ENCODE measurements around the gene TAS1R1.

The TAS1R1 gene

DNA sequence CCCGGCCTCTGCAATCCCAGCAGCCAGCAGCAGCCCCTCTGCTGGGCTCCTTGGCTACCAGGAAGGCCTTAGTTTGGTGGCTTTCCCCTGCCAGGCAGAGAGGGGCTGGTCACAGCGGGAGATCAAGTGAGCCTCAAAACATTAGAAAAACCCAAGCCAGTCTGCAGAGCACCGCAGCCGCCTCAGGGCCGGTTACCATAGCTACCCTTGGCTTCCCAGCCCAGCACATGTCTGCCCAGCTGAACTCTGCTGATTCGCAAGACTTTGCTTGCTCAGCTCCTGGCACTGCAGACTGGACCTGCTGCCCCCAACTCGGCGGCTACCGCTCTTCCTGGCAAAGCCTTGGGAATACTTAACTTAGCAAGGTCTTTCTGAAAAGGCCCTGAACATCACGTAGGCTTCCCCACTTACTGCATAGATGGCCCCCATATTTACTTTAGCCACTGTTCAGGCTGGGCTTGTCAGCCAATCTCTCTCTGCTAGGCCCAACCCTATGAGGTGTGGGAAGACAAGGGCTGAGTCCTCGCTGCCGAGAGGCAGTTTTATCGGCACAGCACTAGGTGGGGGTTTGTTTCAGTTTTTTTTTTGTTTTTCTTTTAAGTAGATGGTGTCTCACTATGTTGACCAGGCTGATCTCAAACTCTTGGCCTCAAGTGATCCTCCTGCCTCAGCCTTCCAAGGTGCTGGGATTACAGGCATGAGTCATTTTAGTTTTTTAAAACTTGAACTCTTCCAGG, 35.0 kb upstream of the TAS1R1 start:
- Histone ChIP-seq H3K4me3 (ENCODE audit: insufficient read depth, low read length, poor library complexity, severe bottlenecking) (no peak overlapping the region), H4K20me1 (ENCODE audit: low read depth, low read length) (no peaks in the 10 kb centered on the region), H3F3A (ENCODE audit: insufficient read depth) (no peaks in the 10 kb centered on the region), H3K4me2 (ENCODE audit: low read depth, low read length, poor library complexity, severe bottlenecking) (no peak overlapping the region), H3K36me3 (ENCODE audit: low read length) (no peaks in the 10 kb centered on the region), H3K9me3 (ENCODE audit: insufficient read depth, low read length) (no peaks in the 10 kb centered on the region), H3K27ac (ENCODE audit: low read depth, low read length) (no peak overlapping the region), H2AFZ (ENCODE audit: low read depth, low read length, severe bottlenecking) (no peak overlapping the region), H3K9me2 (replicated peaks; ENCODE audit: insufficient read depth, low read length) (no peaks in the 10 kb centered on the region), H3K79me2 (ENCODE audit: insufficient read depth, low read length) (no peaks in the 10 kb centered on the region), H3K27me3 (ENCODE audit: low read length) (no peaks in the 10 kb centered on the region), H3K9ac (ENCODE audit: low read length) (no peak overlapping the region)
- TF ChIP-seq, protein P1, sequence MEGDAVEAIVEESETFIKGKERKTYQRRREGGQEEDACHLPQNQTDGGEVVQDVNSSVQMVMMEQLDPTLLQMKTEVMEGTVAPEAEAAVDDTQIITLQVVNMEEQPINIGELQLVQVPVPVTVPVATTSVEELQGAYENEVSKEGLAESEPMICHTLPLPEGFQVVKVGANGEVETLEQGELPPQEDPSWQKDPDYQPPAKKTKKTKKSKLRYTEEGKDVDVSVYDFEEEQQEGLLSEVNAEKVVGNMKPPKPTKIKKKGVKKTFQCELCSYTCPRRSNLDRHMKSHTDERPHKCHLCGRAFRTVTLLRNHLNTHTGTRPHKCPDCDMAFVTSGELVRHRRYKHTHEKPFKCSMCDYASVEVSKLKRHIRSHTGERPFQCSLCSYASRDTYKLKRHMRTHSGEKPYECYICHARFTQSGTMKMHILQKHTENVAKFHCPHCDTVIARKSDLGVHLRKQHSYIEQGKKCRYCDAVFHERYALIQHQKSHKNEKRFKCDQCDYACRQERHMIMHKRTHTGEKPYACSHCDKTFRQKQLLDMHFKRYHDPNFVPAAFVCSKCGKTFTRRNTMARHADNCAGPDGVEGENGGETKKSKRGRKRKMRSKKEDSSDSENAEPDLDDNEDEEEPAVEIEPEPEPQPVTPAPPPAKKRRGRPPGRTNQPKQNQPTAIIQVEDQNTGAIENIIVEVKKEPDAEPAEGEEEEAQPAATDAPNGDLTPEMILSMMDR (IDR thresholded peaks at IDR 0.05; ENCODE audit: insufficient read depth, low read length, poor library complexity, severe bottlenecking), result no peak
- no peak for TF ChIP-seq EZH2phosphoT487 (conservative IDR thresholded peaks at IDR 0.05; ENCODE audit: low read length)

DNA sequence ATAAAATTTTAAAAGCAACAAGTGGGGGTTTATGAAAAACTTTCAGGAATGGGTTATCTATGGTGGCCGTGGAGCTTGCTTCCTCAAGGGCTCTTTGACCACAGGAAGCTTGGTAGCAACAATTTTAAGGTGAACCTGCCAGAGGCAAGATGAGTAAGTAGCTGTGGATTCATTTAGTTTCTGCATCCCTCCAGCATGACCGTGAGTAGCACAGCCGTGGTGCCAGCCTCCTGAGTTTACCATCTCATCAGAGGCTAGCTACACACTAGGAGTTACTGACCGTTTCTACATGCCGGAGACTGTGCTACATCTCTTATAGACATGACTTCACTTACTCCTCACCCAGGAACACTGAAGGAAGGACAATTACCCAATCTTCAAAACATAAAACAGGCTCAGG, 33.6 kb upstream of the TAS1R1 start:
- no peak overlapping the region for H3K4me3 ChIP-seq (ENCODE audit: insufficient read depth, low read length, poor library complexity, severe bottlenecking)
- no peaks in the 10 kb centered on the region for H3K27me3 ChIP-seq (ENCODE audit: low read length)
- no peak overlapping the region for H3K27ac ChIP-seq (ENCODE audit: low read depth, low read length)
- H3K9ac ChIP-seq (ENCODE audit: low read length), result no peak overlapping the region
- H3K9me3 ChIP-seq (ENCODE audit: insufficient read depth, low read length), result no peaks in the 10 kb centered on the region
- H2AFZ ChIP-seq (ENCODE audit: low read depth, low read length, severe bottlenecking), result no peak overlapping the region
- H3K4me2 ChIP-seq (ENCODE audit: low read depth, low read length, poor library complexity, severe bottlenecking), result no peak overlapping the region
- no peaks in the 10 kb centered on the region for H3K79me2 ChIP-seq (ENCODE audit: insufficient read depth, low read length)
- no peaks in the 10 kb centered on the region for H3F3A ChIP-seq (ENCODE audit: insufficient read depth)
- H3K9me2 ChIP-seq (replicated peaks; ENCODE audit: insufficient read depth, low read length), result no peaks in the 10 kb centered on the region
- no peaks in the 10 kb centered on the region; the same call in 1 of the 2 replicates for H4K20me1 ChIP-seq (ENCODE audit: low read depth, low read length)
- TF ChIP-seq EZH2phosphoT487 (conservative IDR thresholded peaks at IDR 0.05; ENCODE audit: low read length), result no peak
- TF ChIP-seq, protein P1 (IDR thresholded peaks at IDR 0.05; ENCODE audit: insufficient read depth, low read length, poor library complexity, severe bottlenecking), result no peak
- no peaks in the 10 kb centered on the region for H3K36me3 ChIP-seq (ENCODE audit: low read length)

DNA sequence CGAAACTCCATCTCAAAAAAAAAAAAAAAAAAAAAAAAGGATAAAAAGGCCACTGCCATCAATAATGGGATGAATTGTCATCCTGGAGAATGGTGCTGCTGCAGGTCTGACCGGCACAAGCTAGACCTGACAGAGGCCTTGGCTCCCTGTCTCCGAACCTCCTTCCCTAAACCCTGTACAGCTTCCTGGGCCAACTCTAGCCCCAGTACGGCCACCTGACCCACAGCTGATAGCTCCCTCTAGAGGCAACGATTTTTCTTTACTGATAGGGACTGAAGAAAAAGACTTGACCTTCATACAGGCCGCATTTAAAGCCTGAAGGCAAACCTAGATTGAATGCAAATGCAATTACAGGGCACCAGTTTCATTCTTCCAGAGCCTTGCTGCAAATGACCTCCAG, 31.5 kb upstream of the TAS1R1 start:
- Histone ChIP-seq H3K9ac (ENCODE audit: low read length) (no peak overlapping the region), H3K4me3 (ENCODE audit: insufficient read depth, low read length, poor library complexity, severe bottlenecking) (no peak overlapping the region)

More for the DNA sequence above, 31.5 kb upstream of the TAS1R1 start:
- no peak overlapping the region for H3K4me2 ChIP-seq (ENCODE audit: low read depth, low read length, poor library complexity, severe bottlenecking)
- no peaks in the 10 kb centered on the region for H3F3A ChIP-seq (ENCODE audit: insufficient read depth)
- no peaks in the 10 kb centered on the region for H3K79me2 ChIP-seq (ENCODE audit: insufficient read depth, low read length)
- no peaks in the 10 kb centered on the region; the same call in 1 of the 2 replicates for H4K20me1 ChIP-seq (ENCODE audit: low read depth, low read length)
- H3K9me3 ChIP-seq (ENCODE audit: insufficient read depth, low read length), result no peaks in the 10 kb centered on the region
- TF ChIP-seq, protein P1 (IDR thresholded peaks at IDR 0.05; ENCODE audit: insufficient read depth, low read length, poor library complexity, severe bottlenecking), result peak; percentile 39
- no peak for TF ChIP-seq EZH2phosphoT487 (conservative IDR thresholded peaks at IDR 0.05; ENCODE audit: low read length)
- no peak overlapping the region for H3K27ac ChIP-seq (ENCODE audit: low read depth, low read length)
- no peaks in the 10 kb centered on the region for H3K36me3 ChIP-seq (ENCODE audit: low read length)
- H3K27me3 ChIP-seq (ENCODE audit: low read length), result no peaks in the 10 kb centered on the region
- H2AFZ ChIP-seq (ENCODE audit: low read depth, low read length, severe bottlenecking), result no peak overlapping the region
- H3K9me2 ChIP-seq (replicated peaks; ENCODE audit: insufficient read depth, low read length), result no peaks in the 10 kb centered on the region
